ENCODE results near the gene MFSD2B. TPM values are rescaled to one million over a fixed set of nuclear protein-coding genes. Genes with fewer than 3 reads are reported as not detected.

The MFSD2B gene
- total and polyA plus RNA-seq, 10 of the 15 experiments (the other 5 are each of a cell fraction or from before 2014, with no cell fraction given): 0.07 to 0.51 (median 0.16) TPM; not detected in 4

- 85% methylated on average over 9 of the region's 9 CpGs for WGBS (ENCODE audit: insufficient coverage, insufficient replicate concordance, low lambda C conversion rate, missing lambda C conversion rate)
- H3K9ac ChIP-seq (ENCODE audit: control insufficient read depth, insufficient read depth, low read length): no peak overlapping the region
- no peaks in the 10 kb centered on the region for H4K20me1 ChIP-seq (ENCODE audit: control insufficient read depth, insufficient read depth)
- ChIA-PET POLR2A (no interaction called here), SMC1A (ENCODE audit: uncharacterized antibody, unreplicated experiment) (no interaction called here), CTCF (interaction anchor here (1.7 kb wide), 1 partner anchor 8 kb away, joined by 5 read pairs; the partner anchor contains the start of gene WDCP), RAD21 (ENCODE audit: unreplicated experiment) (interaction anchor here (1.1 kb wide), 1 partner anchor 117 kb away, joined by 3 read pairs; no protein-coding TSS in a partner anchor)
- no peaks in the 10 kb centered on the region for H3K27me3 ChIP-seq (replicated peaks in 1 of 2; ENCODE audit: control insufficient read depth in 2 of 2, insufficient read depth in 2 of 2, low read length in 1 of 2)
- H3K4me1 ChIP-seq (ENCODE audit: control insufficient read depth, insufficient read depth, low read length): no peaks in the 10 kb centered on the region; the same call in 1 of the 2 replicates
- FAIRE-seq (no peak), ATAC-seq (no peak), DNase-seq (ENCODE audit: low read depth, low spot score) (no peak)
- no peak overlapping the region for H3K4me2 ChIP-seq (ENCODE audit: control insufficient read depth, insufficient read depth)
- no peak overlapping the region for H3K27ac ChIP-seq (ENCODE audit: control insufficient read depth, insufficient read depth)
- H3K9me3 ChIP-seq (replicated peaks; ENCODE audit: control insufficient read depth, insufficient read depth, low read length): no peaks in the 10 kb centered on the region
- BruUV-seq (replicated peaks): no TSS peak
- no peak overlapping the region for H2AFZ ChIP-seq (ENCODE audit: control insufficient read depth, low read depth, low read length)
- H3K4me3 ChIP-seq: no peak overlapping the region
- no peak for TF ChIP-seq ZNF384 (IDR thresholded peaks at IDR 0.05; ENCODE audit: borderline replicate concordance, low read depth, low read length)
- no peak for TF ChIP-seq PRDM15 (CRISPR knock-in tag; IDR thresholded peaks at IDR 0.05)
- TF ChIP-seq POLR2A (IDR thresholded peaks at IDR 0.05; ENCODE audit: low read depth, low read length): no peak
- no peak for TF ChIP-seq JUNB (IDR thresholded peaks at IDR 0.05)
- TF ChIP-seq SREBF2 (IDR thresholded peaks at IDR 0.05; ENCODE audit: low read length): no peak
- no peak for TF ChIP-seq DPF2 (IDR thresholded peaks at IDR 0.05)
- in situ Hi-C loops (cut with MboI) (no loop called here), intact Hi-C loops (cut with micrococcal nuclease; ENCODE audit: unreplicated experiment) (no loop called here)
- no peaks in the 10 kb centered on the region; the same call in 1 of the 2 replicates for H3K79me2 ChIP-seq (ENCODE audit: control insufficient read depth, insufficient read depth, low read length)
- H3K36me3 ChIP-seq (ENCODE audit: control insufficient read depth in 2 of 2, insufficient read depth in 2 of 2, low read length in 1 of 2): peaks cover 1 to 11% of the 10 kb centered on the region in 2 experiments; a peak in 3 of 4 replicates
Observed at GRCh38 chr2:24038786-24039499, 29.1 kb downstream of the MFSD2B start.
